Measurements from ENCODE around the gene PDSS2. TPM values are rescaled to one million over a fixed set of nuclear protein-coding genes. Genes with fewer than 3 reads are reported as not detected.
A peak's percentile ranks its signal among the peaks of the same experiment; 100 is the strongest.
"Not testable (repeated sequence)": the region's sequence is repeated elsewhere in the genome, so short reads cannot be mapped to it uniquely, and the experiment has no call there.

PDSS2 gene
- total RNA-seq, 1 donor from 2014 or later = 10.8 TPM

DNA sequence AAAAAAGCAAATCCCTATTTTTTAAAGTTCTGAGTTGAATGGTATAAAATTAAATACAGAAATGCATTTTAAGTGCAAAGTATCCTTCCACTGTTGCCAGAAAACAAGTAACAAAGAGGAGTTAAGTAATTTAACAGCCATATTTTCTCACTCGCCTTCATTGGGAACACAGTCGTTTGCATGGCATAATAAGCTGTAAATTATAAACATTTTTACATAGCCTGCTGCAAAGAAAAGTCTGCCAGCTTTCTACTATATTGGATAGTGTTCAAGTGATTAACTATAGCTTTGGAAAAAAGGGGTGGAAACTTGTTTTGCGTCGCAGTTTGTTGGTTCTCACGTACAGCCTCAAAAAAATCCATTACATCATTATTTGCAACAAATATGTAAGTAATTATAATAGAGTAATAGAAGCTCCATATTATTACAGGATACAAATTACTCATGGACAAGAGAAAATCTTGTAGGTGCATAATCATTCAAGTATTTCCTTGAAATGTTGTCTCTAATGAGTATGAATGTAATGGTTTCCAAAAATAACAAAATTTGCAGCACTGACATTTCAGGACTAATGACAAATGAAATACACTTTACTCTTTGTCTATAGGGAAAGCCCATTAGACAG, 139.3 kb downstream of the PDSS2 start:
- peak; percentile 53 for DNase-seq

DNA sequence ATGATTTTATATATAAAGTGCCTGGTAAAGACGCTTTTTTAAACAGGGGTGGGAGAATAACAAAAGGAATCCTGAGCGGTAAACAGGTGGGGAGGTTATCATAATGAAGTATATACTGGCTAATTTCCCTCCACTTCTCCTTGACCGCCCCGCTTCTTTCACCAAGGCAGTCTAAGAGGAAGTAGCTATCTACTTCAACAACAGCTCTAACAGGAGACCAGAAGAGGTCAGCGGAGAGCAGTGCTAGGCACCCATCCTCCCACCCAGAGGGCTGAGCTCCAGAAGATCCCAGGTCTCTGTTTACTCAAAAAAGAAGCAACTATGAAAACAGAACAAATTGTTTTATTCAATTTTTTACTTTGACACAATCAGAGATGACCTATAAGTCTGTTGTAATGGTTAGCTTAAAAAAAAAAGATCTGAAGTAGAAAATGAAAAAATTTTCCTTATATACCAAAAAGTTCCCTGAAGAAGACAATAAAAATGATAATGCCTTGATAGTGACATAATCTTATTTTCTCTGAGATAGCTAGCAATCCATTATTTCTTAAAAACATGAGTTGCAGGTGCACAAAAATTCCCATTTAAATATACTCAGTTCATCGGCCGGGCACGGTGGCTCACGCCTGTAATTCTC, 141.1 kb downstream of the PDSS2 start:
- peak; percentile 34 for DNase-seq

- DNase-seq = no peak
These were observed 144.2 kb downstream of the PDSS2 start for GRCh38 chr6:107315114-107315513.

DNA sequence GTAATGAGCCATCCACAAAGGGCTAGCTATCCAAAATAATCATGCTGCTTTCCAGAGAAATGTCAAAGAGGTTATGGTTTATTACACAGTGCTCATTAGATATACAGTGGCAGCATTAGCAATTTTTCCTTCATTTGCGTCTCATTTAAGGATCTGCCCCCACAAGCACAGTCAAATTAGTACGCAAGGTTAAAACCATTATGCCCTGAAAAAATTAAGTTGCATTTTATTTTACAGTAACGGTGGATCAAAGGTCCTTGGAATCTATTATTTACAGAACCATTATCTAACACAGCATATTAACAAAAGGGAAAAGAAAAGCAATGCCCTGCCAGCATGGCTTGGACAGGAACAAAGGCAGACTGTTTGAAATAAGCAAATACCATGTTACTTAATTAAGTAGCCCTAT, 144.8 kb downstream of the PDSS2 start:
- DNase-seq = no peak

DNA sequence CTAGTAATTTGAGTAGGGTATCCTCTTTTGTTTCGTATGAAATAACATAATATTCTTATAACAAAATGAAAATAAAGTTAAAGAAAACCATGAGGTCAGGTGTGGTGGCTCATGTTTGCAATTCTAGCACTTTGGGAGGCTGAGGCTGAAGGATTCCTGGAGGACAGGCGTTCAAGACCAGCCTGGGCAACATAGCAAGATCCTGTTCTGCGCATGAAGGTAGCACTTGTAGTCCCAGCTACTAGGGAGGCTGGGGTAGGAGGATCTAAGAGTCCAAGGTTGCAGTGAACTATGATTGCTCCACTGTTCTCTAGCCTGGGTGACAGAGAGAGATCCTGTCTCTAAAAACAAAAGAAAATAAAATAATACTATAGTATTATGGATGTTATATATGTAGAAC, 145.6 kb downstream of the PDSS2 start:
- no peak for DNase-seq

DNA sequence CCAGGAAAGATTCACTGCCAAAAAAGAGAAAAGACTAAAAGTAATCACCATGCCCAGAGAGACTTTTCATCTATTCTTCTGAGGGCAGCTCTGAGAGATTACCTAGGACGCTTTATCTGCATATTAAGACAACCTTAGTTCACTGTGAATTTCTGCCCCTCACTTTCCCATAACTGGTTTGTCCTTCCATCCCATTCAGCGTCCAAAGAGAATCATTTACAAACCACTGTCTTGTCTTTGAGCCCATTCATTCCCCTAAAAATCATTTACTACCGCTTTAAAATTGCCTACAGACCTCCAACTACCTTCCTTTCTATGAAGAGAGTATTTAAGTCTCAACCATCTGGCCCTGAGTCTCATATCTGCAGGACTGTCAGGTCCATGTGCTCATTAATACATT, 149.0 kb downstream of the PDSS2 start:
- no peak for DNase-seq

GRCh38 chr6:107308677-107309076, 150.7 kb downstream of the PDSS2 start:
- no peak for DNase-seq

DNA sequence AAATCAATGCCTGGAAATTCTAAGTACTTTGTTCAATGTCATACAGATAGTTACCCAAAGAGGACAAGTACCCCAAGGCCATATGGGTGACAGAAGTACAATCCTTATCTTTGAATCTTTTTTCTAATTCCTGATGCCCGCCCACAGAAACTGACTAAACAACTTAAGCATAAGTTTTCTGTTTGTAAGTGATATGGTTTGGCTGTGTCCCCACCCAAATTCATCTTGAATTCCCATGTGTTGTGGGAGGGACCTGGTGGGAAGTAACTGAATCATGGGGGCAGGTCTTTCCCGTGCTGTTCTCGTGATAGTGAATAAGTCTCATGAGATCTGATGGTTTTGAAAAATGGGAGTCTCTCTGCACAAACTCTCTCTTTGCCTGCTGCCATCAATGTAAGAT, 153.4 kb downstream of the PDSS2 start:
- not testable (repeated sequence) for DNase-seq

DNA sequence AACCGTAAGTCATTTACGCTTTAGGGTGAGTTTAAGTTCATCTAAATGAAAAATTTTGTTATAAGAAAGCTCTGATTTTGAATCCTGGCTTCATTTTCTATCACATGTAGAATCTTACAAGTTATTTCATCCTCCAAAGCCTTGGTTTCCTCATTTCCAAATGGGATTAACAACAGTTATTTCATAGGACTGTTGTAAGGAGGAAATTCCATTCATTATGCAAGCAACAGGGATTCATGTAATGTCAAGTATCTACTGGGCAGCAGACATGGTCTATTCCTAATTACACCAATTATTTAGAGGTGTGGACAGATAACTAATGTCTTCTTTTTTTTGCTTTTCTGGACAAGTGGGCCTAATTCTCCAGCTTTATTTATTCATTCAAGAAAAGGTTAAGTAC, 154.0 kb downstream of the PDSS2 start:
- no peak for DNase-seq

DNA sequence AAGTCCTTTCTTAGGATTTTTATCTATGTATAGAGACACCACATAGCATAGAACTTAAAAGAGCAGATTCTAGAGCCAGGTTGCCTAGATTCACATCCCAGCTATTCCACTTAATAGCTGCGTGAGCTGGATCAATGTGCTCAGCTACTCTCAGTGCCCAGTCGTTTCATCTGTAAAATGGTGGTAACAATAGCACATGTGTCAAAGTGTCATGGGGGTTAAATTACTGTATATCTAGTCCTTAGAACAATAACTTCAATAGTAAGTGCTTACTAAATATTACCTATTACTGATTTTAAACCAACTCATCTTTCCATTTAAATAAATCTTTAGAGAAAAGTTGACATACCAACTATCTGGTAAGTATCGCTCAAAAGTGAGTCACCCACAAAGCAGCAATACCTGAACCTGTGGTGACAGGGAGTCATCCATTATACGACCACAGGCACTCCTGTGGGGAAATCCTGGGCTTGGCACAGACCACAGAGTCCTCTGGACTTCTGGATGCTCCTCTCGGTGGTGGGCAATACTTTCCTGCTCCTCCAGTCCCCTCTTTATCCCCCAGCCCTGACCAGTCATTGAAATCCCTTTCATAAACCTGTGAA, 154.8 kb downstream of the PDSS2 start:
- DNase-seq = no peak

GRCh38 chr6:107293350-107293749, 166.0 kb downstream of the PDSS2 start:
- DNase-seq = no peak

DNA sequence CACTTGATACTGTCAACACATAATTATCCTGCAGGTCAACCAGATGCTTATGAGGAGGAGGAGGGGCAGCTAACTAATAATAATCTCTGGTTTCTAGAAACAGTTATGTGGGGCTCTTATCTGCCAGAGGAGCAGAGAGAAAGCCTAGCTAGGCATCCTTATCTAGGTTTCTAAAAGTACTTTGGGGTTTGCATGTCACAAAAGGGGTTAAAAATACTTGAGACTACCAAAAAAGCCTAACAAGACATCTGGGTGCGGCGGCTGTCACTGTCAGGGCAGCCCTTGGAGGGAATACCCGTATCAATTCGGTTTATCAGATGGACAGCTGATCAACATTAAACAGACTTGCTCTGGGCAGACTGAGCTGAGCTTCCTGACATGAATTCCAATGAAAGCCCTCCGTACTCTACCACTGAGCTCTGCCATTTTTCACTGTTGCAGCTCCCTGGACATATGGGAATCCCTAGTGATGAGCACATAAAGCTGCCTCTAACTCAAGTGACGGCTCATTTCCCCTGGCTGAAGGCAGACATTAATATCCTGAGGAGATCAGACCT, 166.6 kb downstream of the PDSS2 start:
- no peak for DNase-seq

GRCh38 chr6:107290491-107290890, 168.9 kb downstream of the PDSS2 start:
- DNase-seq = peak; percentile 6

DNA sequence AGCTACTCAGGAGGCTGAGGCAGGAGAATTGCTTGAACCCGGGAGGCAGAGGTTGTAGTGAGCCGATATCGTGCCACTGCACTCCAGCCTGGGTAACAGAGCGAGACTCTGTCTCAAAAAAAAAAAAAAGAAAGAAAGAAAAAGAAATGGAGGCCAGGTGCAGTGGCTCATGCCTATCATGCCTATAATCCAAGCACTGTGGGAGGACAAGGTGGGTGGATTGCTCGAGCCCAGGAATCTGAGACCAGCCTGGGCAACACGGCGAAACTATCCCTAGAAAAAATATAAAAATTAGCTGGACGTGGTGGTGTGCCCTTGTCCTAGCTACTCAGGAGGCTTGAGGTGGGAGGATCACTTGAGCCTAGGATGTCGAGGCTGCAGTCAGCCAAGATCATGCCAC, 170.1 kb downstream of the PDSS2 start:
- not testable (repeated sequence) for DNase-seq

DNA sequence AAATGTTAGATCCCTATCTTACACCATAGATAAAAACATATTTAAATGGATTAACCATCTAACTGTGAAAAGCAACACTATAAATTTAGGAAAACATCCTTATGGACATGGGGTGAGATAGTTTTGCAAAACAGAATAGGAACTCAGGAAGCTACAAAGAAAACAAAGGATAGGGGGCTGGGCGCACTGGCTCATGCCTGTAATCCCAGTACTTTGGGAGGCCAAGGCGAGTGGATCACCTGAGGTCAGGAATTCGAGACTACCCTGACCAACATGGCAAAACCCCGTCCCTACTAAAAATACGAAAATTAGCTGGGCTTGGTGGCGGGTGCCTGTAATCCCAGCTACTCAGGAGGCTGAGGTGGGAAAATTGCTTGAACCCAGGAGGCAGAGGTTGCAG, 173.7 kb downstream of the PDSS2 start:
- DNase-seq = not testable (repeated sequence)

GRCh38 chr6:107284805-107285204, 174.6 kb downstream of the PDSS2 start:
- DNase-seq = no peak

- no peak for DNase-seq
These were observed 178.6 kb downstream of the PDSS2 start for GRCh38 chr6:107280791-107281190.

DNA sequence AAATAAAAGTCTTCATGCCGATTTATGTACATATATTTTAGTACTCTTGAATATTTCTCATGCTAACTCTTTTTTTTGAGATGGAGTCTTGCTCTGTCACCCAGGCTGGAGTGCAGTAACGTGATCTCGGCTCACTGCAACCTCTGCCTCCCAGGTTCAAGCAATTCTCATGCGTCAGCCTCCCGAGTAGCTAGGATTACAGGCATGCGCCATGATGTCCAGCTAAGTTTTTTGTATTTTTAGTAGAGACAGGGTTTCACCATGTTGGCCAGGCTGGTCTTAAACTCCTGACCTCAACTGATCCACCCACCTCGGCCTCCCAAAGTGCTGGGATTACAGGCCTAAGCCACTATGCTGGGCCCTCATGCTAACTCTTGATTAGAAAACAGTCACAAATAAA, 179.4 kb downstream of the PDSS2 start:
- DNase-seq = not testable (repeated sequence)

DNA sequence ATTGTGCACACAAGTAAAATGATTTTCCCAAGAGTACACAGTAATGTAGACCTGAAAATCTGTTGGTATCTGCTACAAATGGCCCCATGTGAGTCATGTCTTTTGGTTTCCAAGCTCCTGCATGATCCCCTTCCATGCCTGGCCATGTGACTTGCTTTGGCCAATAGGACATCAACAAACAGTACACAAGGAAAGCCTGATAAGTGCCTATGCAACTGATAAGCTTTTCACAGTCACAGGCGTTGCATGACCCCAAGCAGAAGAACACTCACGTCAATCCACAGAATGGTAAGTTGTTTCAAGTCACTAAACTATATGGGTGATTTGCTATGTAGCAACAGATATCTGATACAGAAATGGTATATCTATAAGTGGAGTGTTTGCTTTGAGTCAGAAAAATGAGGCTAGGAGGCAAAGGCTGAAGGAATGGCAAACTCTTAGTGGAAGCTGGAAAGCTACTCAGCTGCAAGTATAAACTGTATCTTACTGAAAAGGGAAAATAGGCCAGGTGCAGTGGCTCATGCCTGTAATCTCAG, 184.0 kb downstream of the PDSS2 start:
- no peak for DNase-seq

- DNase-seq = no peak
These were observed 185.1 kb downstream of the PDSS2 start for GRCh38 chr6:107274288-107274687.

GRCh38 chr6:107272246-107272645, 187.1 kb downstream of the PDSS2 start:
- no peak for DNase-seq

DNA sequence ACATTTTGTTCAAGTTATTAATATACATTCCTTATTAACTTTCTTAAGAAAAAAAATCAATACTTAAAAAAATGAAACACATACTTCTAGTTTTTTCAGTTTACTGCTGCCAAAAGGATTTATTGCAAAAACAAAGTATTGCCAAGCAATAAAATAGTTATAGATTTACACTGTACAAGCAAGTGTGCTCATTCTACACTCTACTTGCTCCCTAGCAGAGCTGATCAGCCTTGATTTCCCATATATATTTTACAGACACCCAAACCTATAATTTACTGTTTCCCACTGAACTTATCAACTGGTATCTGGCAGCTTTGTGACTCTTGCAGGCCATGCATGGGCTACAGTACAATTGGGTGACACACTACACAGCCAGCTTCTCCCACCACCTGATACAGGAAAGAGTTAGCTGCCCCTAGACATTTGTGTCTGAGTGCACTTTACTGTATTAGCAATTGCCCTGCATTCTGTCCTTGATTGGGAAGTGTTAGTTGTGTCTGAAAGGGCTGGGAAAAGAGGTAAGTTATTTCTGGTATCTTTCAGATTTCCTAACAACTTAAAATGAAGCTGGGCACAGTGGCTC, 188.1 kb downstream of the PDSS2 start:
- DNase-seq = no peak

DNA sequence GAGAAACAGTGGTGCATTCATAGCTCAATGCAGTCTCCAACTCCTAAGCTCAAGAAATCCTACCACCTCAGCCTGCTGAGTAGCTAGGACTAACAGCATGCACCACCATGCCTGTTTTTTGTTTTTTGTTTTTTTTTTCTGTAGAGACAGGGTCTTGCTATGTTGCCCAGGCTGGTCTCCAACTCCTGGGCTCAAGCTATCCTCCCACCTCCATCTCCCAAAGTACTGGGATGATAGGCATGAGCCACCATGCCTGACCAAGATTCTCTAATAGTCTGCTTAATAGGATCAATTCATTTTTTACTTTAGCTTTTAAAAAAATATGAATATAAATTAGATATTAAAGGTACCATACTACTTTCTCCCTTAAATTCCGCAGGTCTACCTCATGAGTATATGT, 191.7 kb downstream of the PDSS2 start:
- DNase-seq = no peak
